ENCODE results near the gene NUP188.
"Not testable (repeated sequence)": the region's sequence is repeated elsewhere in the genome, so short reads cannot be mapped to it uniquely, and the experiment has no call there.

NUP188 gene

GRCh38 chr9:129030191-129030590, 82.7 kb downstream of the NUP188 start:
- DNase-seq: no peak

DNA sequence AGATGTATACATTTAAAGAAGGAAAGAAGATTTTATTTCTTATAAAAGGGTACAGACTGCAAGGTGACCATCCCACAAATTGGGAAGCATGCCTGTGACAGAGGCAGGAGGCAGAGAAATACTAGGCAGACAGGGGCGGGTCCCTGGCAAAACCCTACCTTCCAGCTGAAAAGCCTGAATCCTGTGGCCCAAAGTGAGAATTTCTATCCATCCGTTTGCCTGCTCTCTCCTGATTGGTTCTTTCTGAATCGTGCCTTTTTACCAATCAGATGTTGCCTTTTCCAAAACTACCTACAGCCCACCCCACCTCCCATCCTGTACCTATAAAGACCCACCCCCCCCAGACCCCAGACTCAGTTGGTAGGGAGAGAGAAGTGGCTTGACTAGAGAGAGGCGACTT, 84.0 kb downstream of the NUP188 start:
- no peak for DNase-seq

GRCh38 chr9:129032541-129033159, 85.2 kb downstream of the NUP188 start:
- DNase-seq: no peak

- DNase-seq: no peak
Measured at GRCh38 chr9:129033216-129033615, 85.7 kb downstream of the NUP188 start.

GRCh38 chr9:129035838-129036237, 88.3 kb downstream of the NUP188 start:
- not testable (repeated sequence) for DNase-seq

DNA sequence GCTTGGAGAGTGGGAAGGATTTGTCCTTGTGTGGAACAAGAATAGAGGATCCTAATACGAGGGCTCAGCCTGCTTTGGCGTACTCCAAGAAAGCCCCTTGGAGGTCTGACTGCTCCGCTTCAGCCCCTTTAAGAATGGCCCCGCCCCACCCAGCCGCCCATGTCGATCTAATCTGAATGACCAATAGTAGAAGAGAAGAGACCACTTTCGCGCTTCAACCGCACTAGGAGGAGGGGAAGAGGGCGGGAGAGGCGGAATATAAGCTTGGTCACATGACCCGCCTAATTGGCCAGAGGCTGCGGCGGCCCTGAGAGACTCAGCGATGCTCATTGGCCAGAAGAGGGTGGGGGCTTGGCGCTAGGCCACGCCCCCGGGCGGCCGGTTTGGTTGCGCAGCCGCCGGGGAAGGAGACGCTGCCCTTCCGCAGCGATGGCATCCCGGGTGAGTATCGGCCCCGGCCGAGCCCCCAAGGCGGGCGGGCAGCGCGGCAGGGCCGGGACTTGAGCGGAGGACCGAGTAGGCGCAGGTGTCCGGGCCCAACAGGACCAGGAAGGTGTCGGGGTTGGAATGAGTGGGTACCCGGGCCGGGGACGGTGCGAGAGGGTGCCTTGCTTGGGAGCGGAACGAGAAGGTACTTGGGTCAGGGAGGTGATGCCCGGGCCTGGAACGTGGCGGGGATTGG, 88.9 kb downstream of the NUP188 start, which contains the start of gene MIGA2:
TSS of gene MIGA2 (plus strand) at position 386 of the 682 bp plus-strand sequence. CDS start 3,969 bp downstream, outside the sequence.
- peak; percentile 97 to 98 for DNase-seq

- DNase-seq: no peak
Measured at GRCh38 chr9:129036923-129037766, 89.6 kb downstream of the NUP188 start.

GRCh38 chr9:129037767-129038098, 90.2 kb downstream of the NUP188 start:
- DNase-seq: no peak

DNA sequence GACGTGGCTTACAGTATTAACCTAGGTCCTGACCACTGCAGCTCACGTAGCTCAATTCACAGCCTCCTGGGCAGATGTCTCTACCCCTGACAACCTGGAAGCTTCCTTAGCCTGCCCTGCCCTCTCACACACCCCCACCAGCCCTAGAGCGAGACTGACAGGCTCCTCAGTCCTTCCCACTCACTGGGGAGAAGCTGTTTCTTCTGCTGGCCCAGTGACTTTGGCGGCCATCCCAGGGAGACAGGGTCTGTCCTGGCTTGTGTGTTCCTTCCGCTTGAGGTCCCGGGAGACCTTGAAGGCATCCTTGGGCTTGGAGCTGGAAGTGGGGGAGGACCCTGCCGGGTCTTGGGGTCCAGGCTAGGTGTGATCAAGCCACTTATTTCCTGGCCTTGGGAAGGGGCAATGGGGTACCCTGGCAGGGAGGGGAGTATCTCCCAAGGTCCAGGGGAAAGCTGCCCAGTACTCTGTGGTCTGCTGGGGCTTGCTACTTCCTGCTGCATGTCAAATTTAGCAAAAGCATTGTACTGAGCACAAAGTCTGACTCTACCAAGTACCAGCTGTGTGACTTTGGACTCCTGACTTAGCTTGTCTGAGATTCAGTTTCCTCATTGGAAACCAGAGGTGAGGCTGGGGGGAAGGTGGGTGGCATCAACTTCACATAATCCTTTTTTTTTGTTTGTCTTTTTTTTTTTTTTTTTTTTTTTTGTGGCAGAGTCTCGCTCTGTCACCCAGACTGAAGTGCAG, 90.8 kb downstream of the NUP188 start:
- no peak for DNase-seq

DNA sequence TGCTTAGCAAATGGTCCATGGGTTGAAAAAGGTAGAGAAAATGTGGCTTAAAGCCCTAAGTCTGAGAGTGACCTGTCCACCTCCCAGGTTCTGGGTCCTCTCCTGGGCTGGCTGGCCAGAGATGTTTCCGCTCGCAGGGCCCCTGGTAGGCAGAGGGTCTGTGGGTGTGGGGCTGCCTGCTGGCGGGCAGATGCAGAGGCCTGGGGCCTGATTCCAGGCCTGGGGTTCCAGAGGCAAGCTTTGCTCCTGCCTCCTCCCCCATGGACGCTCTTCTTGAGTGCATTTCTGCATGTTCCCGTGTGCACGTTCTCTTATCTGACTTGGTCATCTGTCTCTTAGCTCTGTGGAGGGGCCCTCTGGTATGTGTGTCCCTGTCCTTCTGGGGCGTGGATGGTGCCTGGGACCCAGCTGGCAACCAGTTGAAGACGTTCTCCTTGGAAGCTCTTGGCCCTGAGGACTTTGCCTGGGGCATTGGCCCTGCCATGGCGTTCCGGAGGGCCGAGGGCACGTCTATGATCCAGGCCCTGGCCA, 92.7 kb downstream of the NUP188 start:
- DNase-seq: no peak

DNA sequence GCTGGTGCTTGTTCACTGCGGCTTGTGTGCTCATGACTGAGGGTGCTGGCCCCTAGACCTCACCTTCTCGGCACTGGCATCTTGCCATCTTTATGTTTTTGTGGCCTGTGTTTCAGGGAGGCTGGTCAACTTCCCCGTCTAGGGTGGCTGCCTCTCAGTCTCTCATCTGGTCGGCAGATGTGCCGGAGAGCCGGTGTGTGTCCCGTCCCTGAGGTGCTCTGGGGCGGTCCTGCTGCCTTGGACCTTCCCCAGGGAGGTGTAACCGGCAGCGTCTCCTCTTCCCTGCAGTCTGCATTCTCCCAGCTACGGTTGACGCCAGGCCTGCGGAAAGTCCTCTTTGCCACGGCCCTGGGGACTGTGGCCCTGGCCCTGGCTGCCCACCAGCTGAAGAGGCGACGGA, 94.5 kb downstream of the NUP188 start:
- no peak for DNase-seq

DNA sequence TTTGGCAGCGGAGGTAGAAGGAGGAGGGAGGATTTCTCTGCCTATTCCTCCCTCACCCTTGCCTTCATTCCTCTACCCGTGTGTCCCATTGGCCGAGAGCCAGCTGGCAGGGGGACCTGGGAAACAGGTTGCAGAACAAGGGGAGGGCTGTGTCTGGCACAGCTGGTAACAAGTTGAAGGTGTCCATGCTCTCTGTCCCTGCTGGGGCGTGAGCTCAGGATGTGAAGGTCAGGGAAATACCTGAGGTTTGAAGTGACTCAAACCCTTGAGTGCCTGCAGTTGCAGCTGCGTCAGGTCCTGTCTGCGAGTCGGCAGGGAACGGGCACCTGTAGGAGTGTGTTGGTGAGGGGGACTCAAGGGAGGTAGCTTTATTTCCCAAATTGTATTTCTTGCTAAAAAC, 105.1 kb downstream of the NUP188 start:
- no peak for DNase-seq

GRCh38 chr9:129053020-129053419, 105.5 kb downstream of the NUP188 start:
- no peak for DNase-seq

DNA sequence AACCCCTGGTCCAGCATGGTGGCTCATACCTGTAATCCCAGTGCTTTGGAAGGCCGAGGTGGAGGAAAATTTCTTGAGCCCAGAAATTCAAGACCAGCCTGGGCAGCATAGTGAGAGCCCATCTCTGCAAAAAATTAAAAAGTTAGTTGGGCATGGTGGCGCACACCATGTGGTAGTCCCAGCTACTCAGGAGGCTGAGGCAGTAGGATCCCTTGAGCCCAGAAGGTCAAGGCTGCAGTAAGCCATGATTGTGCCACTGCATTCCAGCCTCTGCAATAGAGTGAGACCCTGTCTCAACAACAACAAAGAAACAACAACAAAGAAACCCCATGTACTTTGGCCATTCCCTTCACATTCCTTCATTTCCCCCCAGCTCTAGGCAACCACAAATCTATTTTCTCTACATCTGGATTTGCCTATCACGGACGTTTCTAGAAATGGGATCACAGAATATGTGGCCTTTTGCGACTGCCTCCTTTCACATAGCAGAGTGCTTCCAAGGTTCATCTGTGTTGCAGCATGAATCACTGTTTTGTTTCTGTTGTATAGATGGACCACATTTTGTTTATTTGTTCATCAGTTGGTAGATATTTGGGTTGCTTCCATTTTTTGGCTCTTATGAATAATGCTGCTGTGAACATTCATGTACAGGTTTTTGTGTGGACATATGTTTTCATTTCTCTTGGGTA, 106.8 kb downstream of the NUP188 start:
- no peak for DNase-seq

Data from CD4-positive, alpha-beta T cell treated with Interleukin-4 for 1 hour (primary cell).